Activated CD8-positive, alpha-beta memory T cell treated with anti-CD3 and anti-CD28 coated beads for 48 hours (primary cell): ENCODE data around the gene LPXN.

Source experiments
- DNase-seq, 3 experiments: peaks; one replicate each; pipeline ENCODE4 v3.0.0-alpha.2; 2020; ENCODE audit warnings: low read depth in 2 of 3, low spot score in 2 of 3

The LPXN gene

GRCh38 chr11:58525037-58525614, 50.5 kb downstream of the LPXN start:
- DNase-seq: no peak

GRCh38 chr11:58524232-58525036, 51.2 kb downstream of the LPXN start:
- DNase-seq: peak in 1 of 3 experiments; percentile 15

- no peak for DNase-seq
Observed at GRCh38 chr11:58513747-58514367, 61.8 kb downstream of the LPXN start.

GRCh38 chr11:58511636-58512035, 64.0 kb downstream of the LPXN start:
- no peak for DNase-seq

GRCh38 chr11:58509748-58510147, 65.9 kb downstream of the LPXN start:
- DNase-seq: no peak

- no peak for DNase-seq
Observed at GRCh38 chr11:58508814-58509213, 66.8 kb downstream of the LPXN start.

- DNase-seq: no peak
Observed at GRCh38 chr11:58508005-58508404, 67.7 kb downstream of the LPXN start, which contains the start of gene OR5B21. OR5B21 (minus strand) TSS chr11:58508105; CDS start chr11:58508105, 0 bp downstream.

GRCh38 chr11:58507355-58507754, 68.3 kb downstream of the LPXN start:
- DNase-seq: no peak

- DNase-seq: no peak
Observed at GRCh38 chr11:58506935-58507334, 68.7 kb downstream of the LPXN start.

- no peak for DNase-seq
Observed at GRCh38 chr11:58505849-58506248, 69.8 kb downstream of the LPXN start.

GRCh38 chr11:58504232-58504631, 71.4 kb downstream of the LPXN start:
- no peak for DNase-seq

GRCh38 chr11:58503361-58503856, 72.2 kb downstream of the LPXN start:
- DNase-seq: no peak

GRCh38 chr11:58502004-58502403, 73.7 kb downstream of the LPXN start:
- DNase-seq: no peak

GRCh38 chr11:58498464-58498863, 77.2 kb downstream of the LPXN start:
- DNase-seq: no peak

- DNase-seq: no peak
Observed at GRCh38 chr11:58497951-58498350, 77.7 kb downstream of the LPXN start.

GRCh38 chr11:58495906-58496305, 79.8 kb downstream of the LPXN start:
- DNase-seq: no peak

GRCh38 chr11:58494101-58494500, 81.6 kb downstream of the LPXN start:
- DNase-seq: no peak

- DNase-seq: no peak
Observed at GRCh38 chr11:58493676-58494075, 82.0 kb downstream of the LPXN start.

- DNase-seq: no peak
Observed at GRCh38 chr11:58490827-58491226, 84.8 kb downstream of the LPXN start.

- DNase-seq: no peak
Observed at GRCh38 chr11:58487170-58487569, 88.5 kb downstream of the LPXN start.

- no peak for DNase-seq
Observed at GRCh38 chr11:58485961-58486360, 89.7 kb downstream of the LPXN start.
